HG02623 (cell line): Measurements from ENCODE around the gene SLC12A5.
A peak's percentile ranks its signal among the peaks of the same experiment; 100 is the strongest.
"Not testable (repeated sequence)": the region's sequence is repeated elsewhere in the genome, so short reads cannot be mapped to it uniquely, and the experiment has no call there.

Experiments used
- ATAC-seq: cut with Tn5 transposase; IDR thresholded peaks from one replicate; pipeline ENCODE4 v1.9.1; 2021; ENCODE audit warnings: moderate library complexity; ENCODE audit not compliant: unreplicated experiment

Gene SLC12A5

DNA sequence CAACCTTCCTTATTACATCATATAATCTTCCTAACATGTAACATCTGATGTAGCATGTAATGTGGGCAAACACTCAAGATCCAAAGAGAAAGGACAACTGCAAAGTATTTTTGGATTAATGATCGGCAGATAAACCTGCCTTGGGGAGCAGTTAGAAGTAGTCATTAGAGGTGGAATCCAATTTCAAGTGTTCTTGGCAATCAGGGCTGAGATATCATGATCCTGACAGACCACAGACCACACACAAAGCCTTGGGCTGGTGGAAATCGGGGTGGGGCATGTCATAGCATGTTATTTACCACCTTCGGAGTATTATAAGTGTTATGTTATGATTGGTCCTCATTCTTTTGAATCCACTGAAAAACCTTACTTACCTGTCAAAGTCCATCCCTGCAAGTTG, 44.4 kb downstream of the SLC12A5 start:
- ATAC-seq, result no peak

DNA sequence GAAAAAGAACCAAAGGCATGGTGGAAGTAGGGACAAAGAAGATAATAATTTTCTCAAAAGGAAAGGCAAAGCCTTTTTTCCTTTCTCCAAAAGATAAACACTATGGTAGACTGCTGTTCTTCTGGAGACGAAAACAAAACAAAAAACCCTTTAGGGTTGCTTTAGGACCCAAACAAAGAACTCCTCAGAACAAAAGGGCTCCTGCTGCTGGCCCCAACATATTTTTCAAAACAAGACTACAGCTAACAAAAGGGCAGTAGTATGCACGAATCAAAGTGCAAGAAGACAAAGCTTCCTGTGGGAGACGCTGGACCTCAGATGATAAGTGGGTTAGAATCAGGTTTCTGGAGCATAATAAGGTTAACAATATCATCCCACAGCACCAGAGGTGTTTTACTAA, 45.0 kb downstream of the SLC12A5 start:
- no peak for ATAC-seq

- no peak for ATAC-seq
These were observed 47.8 kb downstream of the SLC12A5 start for GRCh38 chr20:46076806-46077205.

GRCh38 chr20:46077642-46078305, 48.8 kb downstream of the SLC12A5 start:
- ATAC-seq, result no peak

DNA sequence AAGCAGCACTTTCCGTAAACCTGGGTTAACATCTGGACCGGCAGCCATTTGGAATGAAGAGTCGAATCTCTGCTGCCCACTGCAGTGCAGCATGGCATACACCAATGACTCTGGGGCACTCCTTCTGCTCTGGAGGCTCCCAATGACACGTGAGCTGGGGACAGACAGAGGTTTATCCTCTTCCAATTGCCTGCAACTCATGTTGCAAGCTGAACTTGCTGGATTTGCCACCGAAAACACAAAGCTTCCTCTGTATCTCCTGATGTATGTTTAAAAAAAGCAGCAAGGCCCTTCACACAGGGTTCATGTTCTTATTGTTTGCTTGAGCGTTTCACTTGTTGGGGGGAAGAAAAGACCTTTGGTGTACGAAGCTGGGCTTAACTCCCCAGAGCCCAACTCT, 49.9 kb downstream of the SLC12A5 start:
- no peak for ATAC-seq

GRCh38 chr20:46081074-46081473, 52.1 kb downstream of the SLC12A5 start:
- no peak for ATAC-seq

DNA sequence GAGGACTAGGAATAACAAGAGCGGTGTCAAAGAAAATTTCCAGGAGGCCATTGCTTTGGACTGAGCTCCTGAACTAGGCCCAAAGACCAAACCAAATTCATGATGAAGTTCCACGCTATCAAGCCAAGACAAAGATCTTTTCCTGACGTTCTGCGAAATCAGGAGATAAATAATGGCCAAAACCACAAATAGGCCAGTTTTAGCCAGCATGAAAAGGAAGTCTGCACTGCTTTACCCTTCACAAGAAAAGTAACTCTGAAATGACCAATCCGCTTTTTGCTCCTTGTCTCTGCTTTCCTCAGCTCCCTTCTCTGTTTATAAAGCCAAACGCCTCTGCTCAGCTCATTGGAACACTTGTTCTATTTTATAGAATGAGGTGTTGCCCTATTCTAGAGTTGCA, 54.1 kb downstream of the SLC12A5 start:
- ATAC-seq, result no peak

DNA sequence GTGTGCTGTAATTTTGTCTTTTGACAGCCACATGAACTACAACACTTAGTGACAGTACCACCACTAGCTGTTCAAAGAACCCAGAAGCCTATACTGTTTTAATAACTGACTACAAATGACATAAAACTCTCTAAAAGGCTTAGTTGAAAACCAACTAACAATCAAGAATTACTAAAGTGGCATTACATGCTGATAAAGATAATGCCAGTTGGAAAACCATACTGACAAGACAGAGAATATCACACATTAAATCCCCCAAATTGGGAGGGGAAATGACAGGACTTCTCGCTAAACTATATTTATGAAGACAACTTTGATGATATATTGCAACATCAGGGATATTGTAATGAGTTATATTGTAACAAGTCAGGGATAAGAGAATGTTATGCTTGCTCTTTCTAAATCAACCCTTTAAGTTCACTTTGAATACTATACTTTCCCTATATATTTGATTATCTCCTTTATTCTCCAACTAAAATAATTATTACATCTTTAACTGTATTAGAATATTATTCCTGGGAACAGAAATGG, 54.6 kb downstream of the SLC12A5 start:
- no peak for ATAC-seq

DNA sequence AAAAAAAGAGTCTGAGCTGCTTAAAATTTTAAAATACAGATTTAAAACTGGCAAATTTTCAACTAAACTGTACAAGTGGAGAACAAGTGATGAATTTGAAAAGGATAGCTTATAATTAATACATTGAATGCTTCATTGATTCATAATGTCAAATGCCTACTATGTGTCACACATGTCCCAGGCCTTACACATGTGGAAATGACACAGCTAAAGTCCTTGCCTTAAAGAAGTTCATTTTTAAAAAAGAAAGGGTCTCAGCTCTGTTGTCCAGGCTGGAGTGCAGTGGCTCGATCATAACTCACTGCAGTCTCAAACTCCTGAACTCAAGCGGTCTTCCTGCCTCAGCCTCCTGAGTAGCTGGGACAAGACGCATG, 55.8 kb downstream of the SLC12A5 start:
- no peak for ATAC-seq

DNA sequence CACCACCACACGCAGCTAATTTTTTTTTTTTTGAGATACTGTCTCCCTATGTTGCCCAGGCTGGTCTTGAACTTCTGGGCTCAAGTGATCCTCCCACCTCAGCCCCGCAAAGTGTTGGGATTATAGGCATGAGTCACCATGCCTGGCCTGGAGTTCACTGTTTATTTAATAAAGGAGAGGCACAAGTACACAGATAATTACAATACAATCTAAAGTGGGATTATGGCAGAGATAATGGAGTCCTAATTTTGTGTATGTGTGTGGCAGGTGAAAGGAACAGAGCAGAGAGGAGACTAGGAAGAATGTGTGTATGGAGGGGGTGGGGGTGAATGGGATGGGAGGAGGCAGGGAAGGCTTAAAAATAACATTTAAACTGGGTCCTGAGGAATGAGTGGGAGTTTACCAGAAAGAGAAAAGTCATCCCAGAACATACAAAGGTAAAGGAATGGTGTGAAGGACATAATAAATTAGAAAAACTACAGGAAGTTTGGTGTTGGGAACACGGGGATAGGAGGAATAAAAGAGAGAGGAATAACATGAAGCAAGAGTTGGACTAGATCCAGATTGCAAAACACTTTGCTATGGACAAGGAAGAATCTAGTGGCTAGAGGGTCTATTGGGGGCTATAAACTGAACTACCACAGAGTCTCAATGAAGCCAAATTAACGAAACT, 56.3 kb downstream of the SLC12A5 start:
- ATAC-seq, result no peak

DNA sequence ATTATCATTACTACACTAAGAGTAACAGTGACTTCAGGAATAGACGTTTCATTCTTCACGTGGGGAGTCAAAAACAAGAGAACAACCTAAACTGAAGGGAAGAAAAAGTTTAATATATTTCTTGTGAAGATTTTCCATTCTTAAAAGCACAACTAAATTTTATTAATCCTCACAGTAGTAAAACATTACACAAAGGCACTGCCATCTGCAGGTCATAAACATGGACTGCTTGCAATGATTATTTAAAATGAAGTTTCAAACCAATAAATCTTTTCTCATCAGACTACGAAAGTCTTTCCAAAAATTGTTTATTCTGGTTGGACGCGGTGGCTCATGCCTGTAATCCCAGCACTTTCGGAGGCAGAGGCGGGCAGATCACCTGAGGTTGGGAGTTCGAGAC, 58.1 kb downstream of the SLC12A5 start:
- no peak for ATAC-seq

GRCh38 chr20:46088409-46089166, 59.6 kb downstream of the SLC12A5 start:
- ATAC-seq, result no peak

DNA sequence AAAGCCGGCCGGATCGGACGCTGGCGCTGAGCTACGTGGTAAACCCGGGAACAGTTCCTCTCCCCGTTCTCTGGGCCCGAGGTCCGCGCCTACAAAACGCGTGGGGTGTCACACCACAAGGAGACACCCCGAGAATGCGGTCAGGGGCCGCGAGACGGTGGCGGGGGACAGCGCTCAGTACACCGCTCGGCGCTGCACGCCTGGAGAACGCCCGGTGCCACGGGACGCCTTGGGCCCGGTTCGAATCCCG, 60.1 kb downstream of the SLC12A5 start:
- ATAC-seq, result peak; percentile 17

GRCh38 chr20:46089417-46090388, 60.7 kb downstream of the SLC12A5 start, which contains the start of gene NCOA5:
Gene NCOA5, minus strand, starts transcription at chr20:46089962. Its CDS starts 10,538 bp downstream, at chr20:46079424.
- ATAC-seq, result peak; percentile 79

DNA sequence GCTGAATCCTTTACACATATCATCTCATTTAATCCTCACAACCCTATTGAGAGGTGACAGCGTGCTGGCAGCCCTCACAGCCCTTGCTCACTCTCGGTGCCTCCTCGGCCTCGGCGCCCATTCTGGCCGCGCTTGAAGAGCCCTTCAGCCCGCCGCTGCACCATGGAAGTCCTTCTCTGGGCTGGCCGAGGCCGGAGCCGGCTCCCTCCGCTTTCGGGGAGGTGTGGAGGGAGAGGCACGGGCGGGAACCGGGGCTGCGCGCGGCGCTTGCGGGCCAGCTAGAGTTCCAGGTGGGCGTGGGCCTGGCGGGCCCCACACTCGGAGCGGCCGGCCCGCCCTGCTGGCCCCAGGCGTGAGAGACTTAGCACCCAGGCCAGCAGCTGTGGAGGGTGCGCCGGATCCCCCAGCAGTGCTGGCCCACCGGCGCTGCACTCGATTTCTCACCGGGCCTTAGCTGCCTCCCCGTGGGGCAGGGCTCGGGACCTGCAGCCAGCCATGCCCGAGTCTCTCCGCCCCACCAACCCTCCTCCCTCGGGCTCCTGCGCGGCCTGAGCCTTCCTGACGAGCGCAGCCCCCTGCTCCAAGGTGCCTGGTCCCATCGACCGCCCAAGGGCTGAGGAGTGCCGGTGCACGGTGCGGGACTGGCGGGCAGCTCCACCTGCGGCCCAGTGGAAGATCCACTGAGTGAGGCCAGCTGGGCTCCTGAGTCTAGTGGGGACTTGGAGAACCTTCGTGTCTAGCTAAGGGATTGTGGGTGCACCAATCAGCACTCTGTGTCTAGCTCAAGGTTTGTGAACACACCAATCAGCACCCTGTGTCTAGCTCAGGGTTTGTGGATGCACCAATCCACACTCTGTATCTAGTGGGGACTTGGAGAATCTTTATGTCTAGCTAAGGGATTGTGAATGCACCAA, 62.9 kb downstream of the SLC12A5 start:
- ATAC-seq, result not testable (repeated sequence)

DNA sequence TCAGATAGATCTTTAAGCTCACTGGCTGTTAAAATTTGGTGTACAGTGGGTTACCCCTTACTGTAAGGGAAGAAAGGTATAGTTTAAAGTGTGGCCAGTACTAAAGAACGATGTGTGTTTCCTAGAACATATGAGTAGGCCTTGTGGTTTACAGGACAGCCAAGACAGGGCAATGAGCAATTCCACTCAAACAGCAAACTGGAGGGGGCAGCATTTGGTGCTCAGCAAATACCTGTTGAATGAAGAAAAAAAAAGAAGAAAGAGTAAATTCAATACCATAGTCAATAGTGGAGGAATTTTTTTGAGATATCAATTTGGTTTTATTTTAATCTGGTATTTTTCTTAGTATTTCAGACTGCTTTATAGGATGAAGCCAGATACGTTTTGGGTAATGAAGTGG, 64.5 kb downstream of the SLC12A5 start:
- ATAC-seq, result no peak

DNA sequence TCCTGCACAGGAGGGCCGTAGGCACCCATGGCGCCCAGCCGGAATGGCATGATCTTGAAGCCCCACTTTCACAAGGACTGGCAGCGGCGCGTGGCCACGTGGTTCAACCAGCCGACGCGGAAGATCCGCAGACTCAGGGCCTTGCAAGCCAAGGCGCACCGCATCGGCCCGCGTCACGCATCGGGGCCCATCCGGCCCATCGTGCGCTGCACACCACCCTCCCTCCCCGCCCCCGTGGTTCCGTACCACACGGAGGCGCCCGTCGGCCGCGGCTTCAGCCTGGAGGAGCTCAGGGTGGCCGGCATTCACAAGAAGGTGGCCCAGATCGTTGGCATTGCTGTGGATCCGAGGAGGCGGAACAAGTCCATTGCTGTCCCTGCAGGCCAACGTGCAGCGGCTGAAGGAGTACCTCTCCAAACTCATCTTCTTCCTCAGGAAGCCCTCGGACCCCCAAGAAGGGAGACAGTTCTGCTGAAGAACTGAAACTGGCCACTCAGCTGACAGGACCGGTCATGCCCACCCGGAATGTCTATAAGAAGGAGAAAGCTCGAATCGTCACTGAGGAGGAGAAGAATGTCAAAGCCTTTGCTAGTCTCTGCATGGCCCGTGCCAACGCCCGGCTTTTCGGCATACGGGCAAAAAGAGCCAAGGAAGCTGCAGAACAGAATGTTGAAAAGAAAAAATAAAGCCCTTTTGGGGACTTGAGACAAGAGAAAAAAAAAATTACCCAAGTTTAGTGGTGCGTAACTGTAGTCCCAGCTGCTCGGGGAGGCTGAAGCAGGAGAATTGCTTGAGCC, 70.7 kb downstream of the SLC12A5 start:
- no peak for ATAC-seq

- ATAC-seq, result not testable (repeated sequence)
These were observed 71.4 kb downstream of the SLC12A5 start for GRCh38 chr20:46100444-46100843.

DNA sequence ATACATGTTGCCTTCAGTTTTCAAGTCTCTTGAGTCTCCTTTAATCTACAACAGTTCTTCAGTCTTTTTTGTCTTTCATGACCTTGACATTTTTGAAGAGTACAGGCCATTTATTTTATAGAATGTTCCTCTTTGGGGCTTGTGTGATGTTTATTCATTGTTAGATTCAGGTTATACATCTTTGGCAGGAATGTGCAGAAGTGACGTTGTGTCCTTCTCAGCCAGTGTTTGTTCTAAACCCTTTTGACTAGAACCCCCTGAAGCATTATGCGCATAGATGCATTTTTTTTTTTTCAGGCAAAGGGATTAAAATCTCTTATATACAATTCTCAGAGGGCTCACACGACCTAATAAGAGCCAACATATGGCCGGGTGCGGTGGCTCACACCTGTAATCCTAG, 72.0 kb downstream of the SLC12A5 start:
- no peak for ATAC-seq
